Astrocyte (in vitro differentiated cells and primary cell): ENCODE data around the gene TRIM63. TPM values are rescaled to one million over a fixed set of nuclear protein-coding genes. Genes with fewer than 3 reads are reported as not detected.

Experiments used
- DNase-seq: peaks from one replicate; pipeline ENCODE4 v3.0.0-alpha.2; 2010; ENCODE audit warnings: low read depth
- FAIRE-seq: peaks from 2 replicates; lab custom pipeline; 2011; peaks lifted over from hg19 to GRCh38; lab: Jason Lieb, UNC
- H2AFZ ChIP-seq: 2 replicates; pipeline ENCODE4 v1.6.0; 2012; ENCODE audit warnings: low read depth, low read length, inconsistent platforms
- H3K27ac ChIP-seq: 2 replicates; pipeline ENCODE4 v1.5.1; 2011; ENCODE audit warnings: low read depth, low read length, inconsistent platforms
- H3K27me3 ChIP-seq: 2 replicates; pipeline ENCODE4 v1.6.0; 2011; ENCODE audit warnings: low read length, inconsistent platforms; ENCODE audit not compliant: insufficient read depth
- H3K36me3 ChIP-seq: 2 replicates; pipeline ENCODE4 v1.5.1; 2011; ENCODE audit warnings: low read length, inconsistent platforms; ENCODE audit not compliant: insufficient read depth
- H3K4me1 ChIP-seq: 2 replicates; pipeline ENCODE4 v1.5.1; 2011; ENCODE audit warnings: low read length, inconsistent platforms; ENCODE audit not compliant: insufficient read depth
- H3K4me2 ChIP-seq: 2 replicates; pipeline ENCODE4 v1.6.0; 2012; ENCODE audit warnings: low read length, inconsistent platforms
- H3K4me3 ChIP-seq: 2 replicates; pipeline ENCODE4 v1.5.1; 2011; ENCODE audit warnings: low read depth, mild to moderate bottlenecking, low read length, inconsistent platforms; ENCODE audit not compliant: insufficient read depth
- H3K79me2 ChIP-seq: 2 replicates; pipeline ENCODE4 v1.6.0; 2012; ENCODE audit warnings: mild to moderate bottlenecking, low read length, inconsistent platforms; ENCODE audit not compliant: insufficient read depth
- H3K9ac ChIP-seq: 2 replicates; pipeline ENCODE4 v1.6.0; 2012; ENCODE audit warnings: mild to moderate bottlenecking, low read length, inconsistent platforms
- H3K9me3 ChIP-seq: 2 replicates; pipeline ENCODE4 v1.5.1; 2012; ENCODE audit warnings: low read depth, mild to moderate bottlenecking, low read length, inconsistent platforms; ENCODE audit not compliant: insufficient read depth
- H4K20me1 ChIP-seq: 2 replicates; pipeline ENCODE4 v1.6.0; 2012; ENCODE audit warnings: low read length, inconsistent platforms; ENCODE audit not compliant: insufficient read depth
- H3K27ac Mint-ChIP-seq: one replicate; pipeline ENCODE4 v1.8.0; 2021; ENCODE audit warnings: mild to moderate bottlenecking, mixed read lengths; ENCODE audit not compliant: unreplicated experiment
- H3K27me3 Mint-ChIP-seq: one replicate; pipeline ENCODE4 v1.8.0; 2021; ENCODE audit warnings: low read depth, mixed read lengths; ENCODE audit not compliant: unreplicated experiment
- H3K36me3 Mint-ChIP-seq: one replicate; pipeline ENCODE4 v1.8.0; 2021; ENCODE audit warnings: low read depth, mixed read lengths; ENCODE audit not compliant: unreplicated experiment
- H3K4me1 Mint-ChIP-seq: one replicate; pipeline ENCODE4 v1.8.0; 2021; ENCODE audit warnings: low read depth, mixed read lengths; ENCODE audit not compliant: unreplicated experiment
- H3K4me3 Mint-ChIP-seq: one replicate; pipeline ENCODE4 v1.8.0; 2021; ENCODE audit warnings: mild to moderate bottlenecking, moderate library complexity, mixed read lengths; ENCODE audit not compliant: unreplicated experiment
- H3K9me3 Mint-ChIP-seq: one replicate; pipeline ENCODE4 v1.8.0; 2021; ENCODE audit warnings: mild to moderate bottlenecking, mixed read lengths; ENCODE audit not compliant: unreplicated experiment
- CTCF ChIP-seq: IDR thresholded peaks from 2 replicates; pipeline ENCODE4 v1.5.1; 2011; ENCODE audit warnings: low read depth, mild to moderate bottlenecking, inconsistent platforms, low read length, moderate library complexity; ENCODE audit not compliant: insufficient read depth
- EZH2 ChIP-seq: IDR thresholded peaks from 2 replicates; pipeline ENCODE4 v1.6.1; 2012; ENCODE audit warnings: mild to moderate bottlenecking, low read length, inconsistent platforms; ENCODE audit not compliant: insufficient read depth
- total RNA-seq: library from RNA; stranded (reverse); gene quantifications from 2 replicates; pipeline ENCODE4 v1.2.1, GENCODE V29; 2021

Gene TRIM63
- total RNA-seq, 1 donor from 2014 or later = not detected

- no peaks in the 10 kb centered on the region for H3K9me3 ChIP-seq
Measured at GRCh38 chr1:26016953-26017545, 50.4 kb downstream of the TRIM63 start.

GRCh38 chr1:26016258-26016952 lies 51.0 kb downstream of the TRIM63 start:
- Mint-ChIP-seq H3K36me3 (no peaks in the 10 kb centered on the region), H3K27me3 (no peaks in the 10 kb centered on the region), H3K4me3 (no peak overlapping the region), H3K27ac (peak overlapping the region; percentile 87), H3K9me3 (no peaks in the 10 kb centered on the region), H3K4me1 (peaks cover 40% of the 10 kb centered on the region)
- Histone ChIP-seq H3K27ac (no peak overlapping the region), H3K27me3 (no peaks in the 10 kb centered on the region), H2AFZ (peak overlapping the region; percentile 42), H3K36me3 (no peaks in the 10 kb centered on the region), H3K4me1 (peaks cover 51% of the 10 kb centered on the region), H3K9ac (no peak overlapping the region), H3K79me2 (no peaks in the 10 kb centered on the region), H4K20me1 (no peaks in the 10 kb centered on the region), H3K9me3 (no peaks in the 10 kb centered on the region), H3K4me2 (peak overlapping the region; percentile 58), H3K4me3 (no peak overlapping the region)
- DNase-seq (peak; percentile 57), FAIRE-seq (no peak)
- TF ChIP-seq EZH2 (no peak), CTCF (no peak)

More at GRCh38 chr1:26016953-26017545, 50.4 kb downstream of the TRIM63 start:
- DNase-seq (peak; percentile 36), FAIRE-seq (no peak)
- Mint-ChIP-seq H3K9me3 (no peaks in the 10 kb centered on the region), H3K36me3 (no peaks in the 10 kb centered on the region), H3K4me1 (peaks cover 44% of the 10 kb centered on the region), H3K27ac (peak overlapping the region; percentile 87), H3K4me3 (no peak overlapping the region), H3K27me3 (no peaks in the 10 kb centered on the region)
- H2AFZ ChIP-seq = peak overlapping the region; percentile 42
- H3K4me1 ChIP-seq = peaks cover 57% of the 10 kb centered on the region
- H3K4me3 ChIP-seq = no peak overlapping the region
- peaks cover 3% of the 10 kb centered on the region for H3K79me2 ChIP-seq
- no peaks in the 10 kb centered on the region for H3K27me3 ChIP-seq
- peak overlapping the region; percentile 44 for H3K9ac ChIP-seq
- no peaks in the 10 kb centered on the region for H3K36me3 ChIP-seq
- peak overlapping the region; percentile 36 for H3K27ac ChIP-seq
- no peaks in the 10 kb centered on the region for H4K20me1 ChIP-seq
- H3K4me2 ChIP-seq = peak overlapping the region; percentile 58
- TF ChIP-seq EZH2 = no peak
- TF ChIP-seq CTCF = no peak

GRCh38 chr1:26015358-26015757 lies 52.1 kb downstream of the TRIM63 start:
- Histone ChIP-seq H3K27me3 (no peaks in the 10 kb centered on the region), H3K9me3 (no peaks in the 10 kb centered on the region), H2AFZ (no peak overlapping the region), H3K79me2 (no peaks in the 10 kb centered on the region), H4K20me1 (no peaks in the 10 kb centered on the region), H3K27ac (no peak overlapping the region), H3K9ac (no peak overlapping the region), H3K4me2 (no peak overlapping the region), H3K36me3 (no peaks in the 10 kb centered on the region), H3K4me1 (peaks cover 40% of the 10 kb centered on the region), H3K4me3 (no peak overlapping the region)
- H3K9me3 Mint-ChIP-seq = no peaks in the 10 kb centered on the region
- no peaks in the 10 kb centered on the region for H3K36me3 Mint-ChIP-seq
- H3K4me3 Mint-ChIP-seq = no peak overlapping the region
- DNase-seq (no peak), FAIRE-seq (no peak)
- H3K27ac Mint-ChIP-seq = no peak overlapping the region
- H3K27me3 Mint-ChIP-seq = no peaks in the 10 kb centered on the region
- TF ChIP-seq CTCF (no peak), EZH2 (no peak)
- H3K4me1 Mint-ChIP-seq = peaks cover 39% of the 10 kb centered on the region
